Lower leg skin (tissue), 4 donors: Measurements from ENCODE around the gene RCL1. TPM values are rescaled to one million over a fixed set of nuclear protein-coding genes. Genes with fewer than 3 reads are reported as not detected.

ENCODE experiments used
- DNase-seq, 2 donors: peaks; one replicate each; pipeline ENCODE4 v3.0.0-alpha.2; 2019; ENCODE audit warnings: low spot score in 2 of 2
- H3K4me3 ChIP-seq: fragments of 200-600 bp; sonication (generic); 2 replicates; pipeline ENCODE4 v1.5.1; 2017; ENCODE audit warnings: mild to moderate bottlenecking, low read depth; ENCODE audit not compliant: poor library complexity, severe bottlenecking
- CTCF ChIP-seq, 3 donors: fragments of 450-650 bp; IDR thresholded peaks; one replicate each; pipeline ENCODE4 v1.5.1; 2016; ENCODE audit warnings: antibody characterized with exemption in 3 of 3, mild to moderate bottlenecking in 3 of 3, moderate library complexity in 2 of 3
- POLR2A ChIP-seq, 2 donors: fragments of 450-650 bp; IDR thresholded peaks; one replicate each; pipeline ENCODE4 v1.6.1; 2016 to 2017; ENCODE audit warnings: antibody characterized with exemption in 2 of 2, mild to moderate bottlenecking in 1 of 2, moderate library complexity in 1 of 2
- WGBS, 2 donors: methylation state at CpG; one replicate each; pipeline ENCODE4 v1.1.5; 2018; 5-methylcytosine and 5-hydroxymethylcytosine counted together
- intact Hi-C: fragments of 100-400 bp; cut with DNase I; formaldehyde crosslinking; loops from one replicate; pipeline ENCODE4 v1.15.0; 2023; ENCODE audit warnings: low total_unique reads
- total RNA-seq, 4 donors: library from RNA; depleted of rRNA; stranded (reverse); fragments of >200 nt; gene quantifications; one replicate each; pipeline ENCODE4 v1.1.0, GENCODE V29; 2016

RCL1 gene
- total RNA-seq, 4 donors from 2014 or later: 30.8 to 54.8 (median 38.4) TPM

- H3K4me3 ChIP-seq: no peak overlapping the region
- DNase-seq: no peak
- 80 to 82% methylated on average over 5 of the region's 5 CpGs for WGBS, 2 donors
- TF ChIP-seq CTCF (IDR thresholded peaks at IDR 0.05) (no peak), POLR2A (IDR thresholded peaks at IDR 0.05) (no peak)
- intact Hi-C loops: no loop called here
Measured at GRCh38 chr9:4830699-4831098, 38.0 kb downstream of the RCL1 start.

- intact Hi-C loops: no loop called here
- TF ChIP-seq POLR2A (IDR thresholded peaks at IDR 0.05): no peak
- TF ChIP-seq CTCF (IDR thresholded peaks at IDR 0.05): no peak
- 89 to 91% methylated on average over 5 of the region's 5 CpGs for WGBS, 2 donors
- H3K4me3 ChIP-seq: no peak overlapping the region
- no peak for DNase-seq
Measured at GRCh38 chr9:4831119-4831518, 38.4 kb downstream of the RCL1 start.

GRCh38 chr9:4831944-4832343, 39.2 kb downstream of the RCL1 start:
- DNase-seq: no peak
- H3K4me3 ChIP-seq: no peak overlapping the region
- TF ChIP-seq CTCF (IDR thresholded peaks at IDR 0.05) (no peak), POLR2A (IDR thresholded peaks at IDR 0.05) (no peak)
- intact Hi-C loops: no loop called here
- WGBS, 2 donors: 91 to 96% methylated on average over 3 of the region's 3 CpGs

GRCh38 chr9:4832786-4833579, 40.2 kb downstream of the RCL1 start:
- TF ChIP-seq CTCF (IDR thresholded peaks at IDR 0.05) (no peak), POLR2A (IDR thresholded peaks at IDR 0.05) (no peak)
- intact Hi-C loops: no loop called here
- DNase-seq: no peak
- no peak overlapping the region for H3K4me3 ChIP-seq
- WGBS, 2 donors: 90 to 92% methylated on average over 7 of the region's 7 CpGs

GRCh38 chr9:4833781-4834560, 41.2 kb downstream of the RCL1 start:
- TF ChIP-seq CTCF (IDR thresholded peaks at IDR 0.05) (no peak), POLR2A (IDR thresholded peaks at IDR 0.05) (no peak)
- intact Hi-C loops: no loop called here
- DNase-seq: no peak
- 92 to 95% methylated on average over 11 of the region's 11 CpGs for WGBS, 2 donors
- no peak overlapping the region for H3K4me3 ChIP-seq
